Measurements from ENCODE around the gene CYP2E1.
"Not testable (repeated sequence)": the region's sequence is repeated elsewhere in the genome, so short reads cannot be mapped to it uniquely, and the experiment has no call there.

Gene CYP2E1

DNA sequence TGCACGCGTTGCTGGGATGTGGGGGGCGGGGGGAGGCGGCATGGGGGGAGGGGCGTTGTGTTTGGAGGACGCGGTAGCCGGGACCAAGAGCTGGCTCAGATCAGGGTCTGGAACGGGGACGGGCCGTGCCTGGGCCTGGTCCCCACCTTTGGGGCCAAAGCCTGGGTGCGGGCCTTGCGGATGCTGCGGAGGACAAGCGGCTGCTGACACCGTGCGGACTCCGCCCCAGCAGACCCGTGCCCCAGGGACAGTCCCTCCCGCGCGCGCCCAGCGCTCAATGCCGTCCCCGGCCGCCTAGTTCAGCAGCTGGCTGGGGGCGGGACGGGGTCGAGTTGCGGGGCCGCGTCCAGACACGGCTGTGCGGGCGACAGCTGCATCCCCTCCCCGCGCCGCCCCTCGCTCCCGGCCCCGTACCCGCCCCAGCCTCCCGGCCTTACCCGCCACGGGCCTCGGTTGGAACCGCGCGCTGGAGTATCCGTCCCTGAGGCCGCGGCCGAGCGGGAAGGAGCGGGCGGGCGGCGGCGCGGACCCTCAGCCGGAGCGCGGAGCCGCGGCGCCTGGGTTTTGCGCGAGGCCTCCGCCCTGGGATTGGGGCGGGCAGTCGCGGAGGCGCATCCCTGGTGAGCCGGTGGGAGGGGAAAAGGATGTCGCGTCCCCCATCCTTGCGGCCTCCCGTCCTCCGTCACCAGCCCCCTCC lies 41.8 kb downstream of the CYP2E1 start:
- not testable (repeated sequence) for DNase-seq (ENCODE audit: low read depth in 2 of 3, low spot score in 1 of 3)

DNA sequence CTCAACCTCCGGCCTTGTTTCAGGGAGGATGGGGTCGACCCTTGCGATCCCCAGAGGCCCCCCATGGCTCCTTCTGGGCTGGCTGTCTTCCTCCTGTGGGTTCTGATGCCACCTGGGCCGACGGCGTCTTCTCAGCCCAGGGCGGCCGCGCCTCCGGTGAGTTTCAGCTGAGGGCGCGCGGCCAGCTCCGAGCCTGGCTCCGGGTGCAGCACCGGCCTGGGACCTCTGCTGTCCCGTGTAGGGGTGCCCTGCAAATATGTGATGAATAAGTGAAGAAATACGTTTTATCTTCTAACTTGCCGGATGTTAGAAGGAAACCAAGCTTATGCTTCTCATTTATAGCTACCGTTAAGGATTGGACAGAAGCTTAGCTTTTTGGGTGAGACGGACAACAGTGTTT lies 42.6 kb downstream of the CYP2E1 start:
- not testable (repeated sequence) for DNase-seq (ENCODE audit: low read depth in 2 of 3, low spot score in 1 of 3)

DNA sequence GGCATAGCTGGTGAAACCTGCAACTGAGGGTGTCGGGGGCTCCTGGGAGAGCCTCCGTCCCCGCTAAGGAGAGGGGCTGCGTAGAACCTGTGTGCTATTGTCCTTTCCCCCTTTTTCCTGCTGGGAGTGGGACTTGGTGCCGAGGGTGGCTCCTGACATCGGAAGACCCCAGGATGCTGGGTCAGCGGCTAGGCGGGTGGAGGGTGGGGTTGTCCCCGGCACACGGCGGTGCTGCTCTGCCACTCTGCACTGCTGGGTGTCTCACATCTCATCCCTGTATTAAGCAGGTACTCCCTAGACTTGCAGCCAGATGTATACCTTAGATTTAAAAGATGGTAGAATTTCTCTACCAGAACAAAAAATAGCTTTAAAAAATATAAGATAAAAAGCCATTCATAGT lies 44.9 kb downstream of the CYP2E1 start:
- not testable (repeated sequence) for DNase-seq (ENCODE audit: low read depth in 2 of 3, low spot score in 1 of 3)

DNA sequence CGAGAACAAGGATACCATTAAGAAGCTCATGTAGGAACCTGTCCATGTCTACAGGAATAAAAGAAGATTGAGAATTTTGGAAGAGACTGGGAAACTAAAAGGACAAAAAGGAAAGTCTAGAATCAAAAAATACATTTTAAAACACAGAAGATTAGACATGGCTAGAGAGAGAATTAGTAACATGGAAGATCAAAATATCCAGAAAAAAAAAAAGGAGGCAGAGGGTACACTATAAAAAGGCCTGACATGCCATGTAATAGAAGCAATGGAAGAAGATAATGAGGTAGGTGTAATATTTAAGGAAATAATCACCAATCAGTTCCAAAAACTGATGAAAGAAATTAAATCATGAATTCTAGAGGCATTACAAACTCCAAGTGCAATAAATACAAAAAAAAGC lies 46.3 kb downstream of the CYP2E1 start:
- not testable (repeated sequence) for DNase-seq (ENCODE audit: low read depth in 2 of 3, low spot score in 1 of 3)

DNA sequence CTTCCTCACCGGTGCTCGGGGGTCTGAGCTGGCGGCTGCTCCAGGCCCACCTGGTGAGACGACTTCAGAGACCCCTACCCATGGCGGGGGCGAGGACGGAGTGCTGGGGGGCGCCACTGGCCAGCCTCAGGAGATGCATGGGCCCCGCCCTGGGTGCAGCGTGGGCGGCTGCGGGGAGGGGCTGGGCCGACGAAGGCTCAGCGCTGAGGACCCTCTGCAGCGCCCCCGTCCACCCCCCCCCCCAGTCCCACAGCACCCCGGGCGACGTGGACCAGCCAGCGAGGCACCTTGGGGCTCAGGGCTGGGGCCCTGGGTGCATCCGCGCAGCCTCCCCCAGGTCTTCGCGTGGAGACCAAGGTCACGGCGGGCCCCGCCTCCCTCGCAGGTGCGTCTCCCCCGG lies 49.9 kb downstream of the CYP2E1 start:
- not testable (repeated sequence) for DNase-seq (ENCODE audit: low read depth in 2 of 3, low spot score in 1 of 3)
